H1 (cell line): Measurements from ENCODE around the gene CMIP. TPM values are rescaled to one million over a fixed set of nuclear protein-coding genes. Genes with fewer than 3 reads are reported as not detected.

Experiments
- CTCF ChIA-PET: fragments of 300-600 bp; sonication (Branson Sonifier 250); formaldehyde crosslinking; loops from one replicate; lab custom pipeline; 2021; ENCODE audit not compliant: partially characterized antibody; lab: Charles Lee
- POLR2A ChIA-PET: fragments of 300-600 bp; sonication (Branson Sonifier 250); formaldehyde crosslinking; loops from one replicate; lab custom pipeline; 2021; ENCODE audit warnings: inconsistent platforms; ENCODE audit not compliant: partially characterized antibody; lab: Charles Lee
- DNase-seq, 2 experiments: peaks; one replicate each; pipeline versions ENCODE4 v3.0.0 to v3.0.0-alpha.2; 2010 to 2022; ENCODE audit warnings: low spot score in 2 of 2, low read depth in 1 of 2, mixed read lengths in 1 of 2
- FAIRE-seq: peaks from 2 replicates; lab custom pipeline; 2011; peaks lifted over from hg19 to GRCh38; lab: Jason Lieb, UNC
- H2AFZ ChIP-seq: 2 replicates; pipeline ENCODE4 v1.8.1; 2012; ENCODE audit warnings: low read length, inconsistent platforms
- H2AK5ac ChIP-seq: 2 replicates; pipeline ENCODE4 v1.6.1; 2013; ENCODE audit warnings: low read depth, low read length
- H2BK120ac ChIP-seq: replicated peaks from 2 replicates; pipeline ENCODE3; 2013; ENCODE audit warnings: low read depth, low read length, inconsistent platforms
- H2BK12ac ChIP-seq: 2 replicates; pipeline ENCODE4 v1.6.1; 2013; ENCODE audit warnings: low read depth, low read length
- H2BK15ac ChIP-seq: 2 replicates; pipeline ENCODE4 v1.6.1; 2013; ENCODE audit warnings: low read length
- H2BK20ac ChIP-seq: 2 replicates; pipeline ENCODE4 v1.6.1; 2013; ENCODE audit warnings: low read length
- H2BK5ac ChIP-seq: 2 replicates; pipeline ENCODE4 v1.6.1; 2013; ENCODE audit warnings: low read depth, low read length
- H3K14ac ChIP-seq: 2 replicates; pipeline ENCODE4 v1.6.1; 2013; ENCODE audit warnings: inconsistent platforms; ENCODE audit not compliant: insufficient read length
- H3K18ac ChIP-seq: 2 replicates; pipeline ENCODE4 v1.6.1; 2013; ENCODE audit warnings: low read length; ENCODE audit errors: extremely low read depth
- H3K23ac ChIP-seq: 2 replicates; pipeline ENCODE4 v1.6.1; 2013; ENCODE audit warnings: inconsistent platforms; ENCODE audit not compliant: insufficient read length
- H3K23me2 ChIP-seq: 2 replicates; pipeline ENCODE4 v1.6.1; 2013; ENCODE audit warnings: low read depth, low read length
- H3K27ac ChIP-seq: 2 replicates; pipeline ENCODE4 v1.6.1; 2011; ENCODE audit warnings: low read depth, low read length, inconsistent platforms
- H3K27me3 ChIP-seq, 4 experiments: replicated peaks in 1 of 4; 1 replicate in 1 of 4; 2 replicates in 3 of 4; pipeline versions ENCODE4 v1.6.1 to v1.8.1; 2011 to 2013; ENCODE audit warnings: low read length in 3 of 4, mild to moderate bottlenecking in 3 of 4, inconsistent platforms in 2 of 4, mixed read lengths in 2 of 4, moderate library complexity in 1 of 4; ENCODE audit not compliant: control insufficient read depth in 3 of 4, insufficient read depth in 3 of 4; ENCODE audit errors: extremely low read depth in 1 of 4
- H3K36me3 ChIP-seq, 4 experiments: 2 replicates each; pipeline versions ENCODE4 v1.6.1 to v1.8.1; 2011 to 2013; ENCODE audit warnings: mild to moderate bottlenecking in 4 of 4, low read length in 3 of 4, moderate library complexity in 2 of 4, control low read depth in 1 of 4, inconsistent platforms in 1 of 4; ENCODE audit not compliant: insufficient read depth in 4 of 4, control insufficient read depth in 2 of 4
- H3K4ac ChIP-seq: replicated peaks from 2 replicates; pipeline ENCODE3; 2013; ENCODE audit warnings: low read length, low read depth, mixed read lengths, inconsistent platforms; ENCODE audit not compliant: insufficient read length
- H3K4me1 ChIP-seq, 4 experiments: replicated peaks in 1 of 4; 1 replicate in 1 of 4; 2 replicates in 3 of 4; pipeline versions ENCODE4 v1.6.1 to v1.8.1; 2011 to 2013; ENCODE audit warnings: low read length in 3 of 4, inconsistent platforms in 2 of 4, mixed read lengths in 1 of 4; ENCODE audit not compliant: insufficient read depth in 4 of 4, control insufficient read depth in 3 of 4
- H3K4me2 ChIP-seq, 2 experiments: 2 replicates each; pipeline versions ENCODE4 v1.6.1 to v1.8.1; 2011 to 2013; ENCODE audit warnings: low read depth in 2 of 2, low read length in 2 of 2, control low read depth in 1 of 2, inconsistent platforms in 1 of 2, mild to moderate bottlenecking in 1 of 2; ENCODE audit not compliant: insufficient read depth in 1 of 2
- H3K4me3 ChIP-seq, 4 experiments: fragments of 200-600, 300-600 bp in 1 of 4; sonication (generic), shearing (Covaris generic), sonication (Bioruptor Twin) in 1 of 4; 2 replicates each; pipeline versions ENCODE4 v1.5.1 to v1.8.1; 2011 to 2016; ENCODE audit warnings: low read length in 4 of 4, low read depth in 3 of 4, control low read depth in 2 of 4, inconsistent platforms in 2 of 4, mild to moderate bottlenecking in 2 of 4, mixed read lengths in 1 of 4, moderate library complexity in 1 of 4; ENCODE audit not compliant: insufficient read depth in 2 of 4; ENCODE audit errors: extremely low read depth in 1 of 4
- H3K56ac ChIP-seq: replicated peaks from 2 replicates; pipeline ENCODE3; 2013; ENCODE audit warnings: low read depth, mild to moderate bottlenecking, mixed read lengths, low read length, inconsistent platforms; ENCODE audit not compliant: insufficient read length
- H3K79me1 ChIP-seq: 2 replicates; pipeline ENCODE4 v1.6.1; 2013; ENCODE audit warnings: low read depth, low read length, control low read depth
- H3K79me2 ChIP-seq, 2 experiments: 2 replicates each; pipeline versions ENCODE4 v1.6.1 to v1.8.1; 2012 to 2013; ENCODE audit warnings: low read length in 2 of 2, mild to moderate bottlenecking in 2 of 2, inconsistent platforms in 1 of 2; ENCODE audit not compliant: insufficient read depth in 2 of 2, control insufficient read depth in 1 of 2
- H3K9ac ChIP-seq, 4 experiments: replicated peaks in 1 of 4; 1 replicate in 1 of 4; 2 replicates in 3 of 4; pipeline versions ENCODE4 v1.6.1 to v1.8.1; 2011 to 2013; ENCODE audit warnings: low read depth in 3 of 4, low read length in 3 of 4, control low read depth in 2 of 4, mild to moderate bottlenecking in 2 of 4, moderate library complexity in 2 of 4, inconsistent platforms in 1 of 4; ENCODE audit errors: extremely low read depth in 1 of 4
- H3K9me3 ChIP-seq, 2 experiments: 2 replicates each; pipeline versions ENCODE4 v1.6.1 to v1.8.1; 2012 to 2013; ENCODE audit warnings: mild to moderate bottlenecking in 2 of 2, moderate library complexity in 2 of 2, control low read depth in 1 of 2, inconsistent platforms in 1 of 2, low read depth in 1 of 2, low read length in 1 of 2, mixed read lengths in 1 of 2; ENCODE audit not compliant: insufficient read depth in 2 of 2
- H4K20me1 ChIP-seq, 2 experiments: replicated peaks in 1 of 2; 2 replicates each; pipeline versions ENCODE3 to v1.8.1; 2011 to 2013; ENCODE audit warnings: inconsistent platforms in 2 of 2, low read length in 2 of 2, mild to moderate bottlenecking in 1 of 2; ENCODE audit not compliant: insufficient read depth in 2 of 2, control insufficient read depth in 1 of 2
- H4K5ac ChIP-seq: 2 replicates; pipeline ENCODE4 v1.6.1; 2013; ENCODE audit warnings: low read length, low read depth, mixed read lengths, inconsistent platforms; ENCODE audit not compliant: insufficient read length
- H4K8ac ChIP-seq: 2 replicates; pipeline ENCODE4 v1.8.0; 2013; ENCODE audit warnings: mild to moderate bottlenecking, moderate library complexity, low read length, inconsistent platforms; ENCODE audit not compliant: insufficient read depth; ENCODE audit errors: extremely low read depth
- H4K91ac ChIP-seq: replicated peaks from 2 replicates; pipeline ENCODE3; 2013; ENCODE audit warnings: low read length, mixed read lengths, inconsistent platforms; ENCODE audit not compliant: insufficient read length
- BACH1 ChIP-seq: IDR thresholded peaks from 2 replicates; pipeline ENCODE4 v1.6.1; 2012; ENCODE audit warnings: low read length, improper control_type of control experiment
- CTCF ChIP-seq, 3 experiments: IDR thresholded peaks; 1 replicate in 2 of 3; 2 replicates in 1 of 3; pipeline versions ENCODE4 v1.5.1 to v1.6.1; 2011; ENCODE audit warnings: low read length in 3 of 3, mild to moderate bottlenecking in 3 of 3, inconsistent platforms in 2 of 3, low read depth in 1 of 3, moderate library complexity in 1 of 3; ENCODE audit not compliant: insufficient read depth in 1 of 3; ENCODE audit errors: control extremely low read depth in 1 of 3
- KDM1A ChIP-seq: fragments of 200-600, 300-600 bp; sonication (generic); IDR thresholded peaks from 2 replicates; pipeline ENCODE4 v1.7.1; 2016; ENCODE audit warnings: mild to moderate bottlenecking, low read length, borderline replicate concordance
- RFX5 ChIP-seq: IDR thresholded peaks from 2 replicates; pipeline ENCODE4 v1.6.1; 2011; ENCODE audit warnings: low read depth, low read length, improper control_type of control experiment, borderline replicate concordance
- RNF2 ChIP-seq: fragments of 200-900, 300-1000 bp; sonication (generic); IDR thresholded peaks from 2 replicates; pipeline ENCODE4 v1.7.1; 2016; ENCODE audit warnings: borderline replicate concordance, low read depth, mild to moderate bottlenecking, antibody characterized with exemption, low read length; ENCODE audit not compliant: poor library complexity, severe bottlenecking; ENCODE audit errors: missing control alignments
- RXRA ChIP-seq: IDR thresholded peaks from 2 replicates; pipeline ENCODE4 v1.6.1; 2011; ENCODE audit warnings: low read depth, mild to moderate bottlenecking, low read length, moderate library complexity; ENCODE audit not compliant: insufficient read depth
- SAP30 ChIP-seq: fragments of 300-600 bp; sonication (generic); IDR thresholded peaks from 2 replicates; pipeline ENCODE4 v1.7.1; 2012; ENCODE audit warnings: low read length, moderate library complexity, mild to moderate bottlenecking, inconsistent platforms; ENCODE audit not compliant: insufficient read depth, insufficient replicate concordance
- SIRT6 ChIP-seq: IDR thresholded peaks from one replicate; pipeline ENCODE4 v1.7.1; 2012; ENCODE audit warnings: low read length, inconsistent platforms
- SRF ChIP-seq: IDR thresholded peaks from 2 replicates; pipeline ENCODE4 v1.6.1; 2011; ENCODE audit warnings: mild to moderate bottlenecking, low read depth, low read length, moderate library complexity
- SUZ12 ChIP-seq: fragments of 200-600 bp; sonication (generic); IDR thresholded peaks from 2 replicates; pipeline ENCODE4 v1.6.1; 2012; ENCODE audit warnings: mild to moderate bottlenecking, inconsistent platforms, low read length, moderate library complexity, mixed read lengths
- WGBS, 2 experiments: shearing (Covaris generic) in 1 of 2; methylation state at CpG; one replicate each; pipeline versions ENCODE4 v1.1.6 to v1.1.7; 2013 to 2015; ENCODE audit warnings: low lambda C conversion rate in 2 of 2, mixed read lengths in 2 of 2, inconsistent platforms in 1 of 2, low coverage in 1 of 2, missing lambda C conversion rate in 1 of 2; ENCODE audit not compliant: insufficient replicate concordance in 2 of 2, insufficient coverage in 1 of 2, insufficient read length in 1 of 2; ENCODE audit errors: extremely low coverage in 1 of 2, missing lambda C conversion rate in 1 of 2; 5-methylcytosine and 5-hydroxymethylcytosine counted together
- polyA plus RNA-seq, 7 experiments: library from polyadenylated mRNA; depleted of rRNA in 3 of 7; stranded (reverse) in 5 of 7; unstranded in 2 of 7; fragments of >200 nt in 5 of 7; fragments of 200-250 nt in 2 of 7; gene quantifications; 1 replicate in 5 of 7; 2 replicates in 1 of 7; 4 replicates in 1 of 7; pipeline versions ENCODE4 v1.2.1 to v1.2.3, GENCODE V29; 2011 to 2013; ENCODE audit warnings: missing spikeins in 2 of 7, mixed read lengths in 2 of 7
- total RNA-seq: library from RNA; stranded (reverse); fragmentation: NEBNext Ultra II Directional; extraction: Animal tissue kit (Norgen Biotek cat#: 25700); gene quantifications from 2 replicates; pipeline ENCODE4 v1.2.1, GENCODE V29; 2021

Gene CMIP
- total and polyA plus RNA-seq, 2 of the 8 experiments (the other 6 are each of a cell fraction or from before 2014, with no cell fraction given), result 7.9 to 53.2 TPM

- Histone ChIP-seq H3K4ac (no peak overlapping the region), H3K79me1 (no peaks in the 10 kb centered on the region), H3K27me3 (no peaks in the 10 kb centered on the region), H2AK5ac (no peak overlapping the region), H2BK5ac (no peak overlapping the region), H2BK15ac (0 out of 2 replicates have a peak overlapping the region, but pooled peaks have one; percentile 61), H2BK120ac (no peak overlapping the region), H3K79me2 (no peaks in the 10 kb centered on the region), H2BK12ac (0 out of 2 replicates have a peak overlapping the region, but pooled peaks have one; percentile 17), H4K20me1 (peaks cover 0 to 3% of the 10 kb centered on the region in 2 experiments), H3K23ac (no peak overlapping the region), H3K18ac (no peak overlapping the region), H3K27ac (no peak overlapping the region), H4K5ac (no peak overlapping the region), H3K9me3 (no peaks in the 10 kb centered on the region), H4K8ac (no peak overlapping the region), H3K36me3 (no peaks in the 10 kb centered on the region), H3K23me2 (peaks cover 5% of the 10 kb centered on the region; the same call in 1 of the 2 replicates), H3K4me1 (peaks cover 0 to 7% (median 4%) of the 10 kb centered on the region in 4 experiments; a peak in 5 of 7 replicates), H3K4me2 (no peak overlapping the region), H3K9ac (no peak overlapping the region), H3K4me3 (no peak overlapping the region), H4K91ac (peak overlapping the region; percentile 60), H3K56ac (no peak overlapping the region), H3K14ac (no peak overlapping the region), H2AFZ (no peak overlapping the region), H2BK20ac (0 out of 2 replicates have a peak overlapping the region, but pooled peaks have one; percentile 32)
- POLR2A ChIA-PET, result interaction anchor here (0.6 to 0.7 kb wide), 2 partner anchors 54 to 81 kb away, joined by 3 read pairs; no protein-coding TSS in a partner anchor
- FAIRE-seq (no peak), DNase-seq (no peak)
- 79% methylated on average over 8 of the region's 8 CpGs; no CpG with 5 or more reads in 1 of the 2 experiments for WGBS, 2 experiments
- CTCF ChIA-PET, result interaction anchor here (0.9 to 3.6 kb wide), 3 partner anchors 12 to 49 kb away, joined by 3 to 24 read pairs (median 22); no protein-coding TSS in a partner anchor
- no peak for TF ChIP-seq RXRA
- TF ChIP-seq RFX5, result no peak
- TF ChIP-seq SAP30, result no peak
- no peak for TF ChIP-seq SIRT6
- no peak for TF ChIP-seq CTCF (IDR thresholded peaks at IDR 0.05; ENCODE audit: control extremely low read depth in 1 of 3, insufficient read depth in 1 of 3, low read depth in 1 of 3, low read length in 3 of 3)
- TF ChIP-seq KDM1A, result no peak
- no peak for TF ChIP-seq RNF2
- TF ChIP-seq BACH1, result no peak
- TF ChIP-seq SUZ12, result no peak
- no peak for TF ChIP-seq SRF
Observed at GRCh38 chr16:81731649-81732048, 287.0 kb downstream of the CMIP start.
